ENCODE data around the gene CHD6.

DNA sequence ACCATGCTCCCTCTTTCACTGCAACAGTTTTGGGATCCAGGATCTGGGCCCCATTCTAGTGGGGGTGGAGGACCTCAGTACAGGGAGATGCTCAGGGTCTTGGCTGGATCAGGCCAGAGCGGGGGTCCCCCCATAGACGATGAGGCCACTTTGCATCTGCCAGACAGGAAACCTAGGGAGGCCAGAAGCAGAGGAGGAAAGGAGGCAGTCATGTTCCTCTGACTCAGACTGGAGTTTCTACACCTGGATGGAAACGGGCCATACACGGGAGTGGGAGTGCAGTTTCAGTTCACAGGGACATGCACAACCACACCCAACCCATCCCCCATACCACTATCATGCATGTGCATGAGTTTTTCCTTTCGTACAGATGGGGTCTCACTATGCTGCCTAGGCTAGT lies 248.0 kb downstream of the CHD6 start:
- TF ChIP-seq EZH2 (IDR thresholded peaks at IDR 0.05; ENCODE audit: borderline replicate concordance, low read depth, low read length, poor library complexity, severe bottlenecking) = no peak
- TF ChIP-seq, protein P1, sequence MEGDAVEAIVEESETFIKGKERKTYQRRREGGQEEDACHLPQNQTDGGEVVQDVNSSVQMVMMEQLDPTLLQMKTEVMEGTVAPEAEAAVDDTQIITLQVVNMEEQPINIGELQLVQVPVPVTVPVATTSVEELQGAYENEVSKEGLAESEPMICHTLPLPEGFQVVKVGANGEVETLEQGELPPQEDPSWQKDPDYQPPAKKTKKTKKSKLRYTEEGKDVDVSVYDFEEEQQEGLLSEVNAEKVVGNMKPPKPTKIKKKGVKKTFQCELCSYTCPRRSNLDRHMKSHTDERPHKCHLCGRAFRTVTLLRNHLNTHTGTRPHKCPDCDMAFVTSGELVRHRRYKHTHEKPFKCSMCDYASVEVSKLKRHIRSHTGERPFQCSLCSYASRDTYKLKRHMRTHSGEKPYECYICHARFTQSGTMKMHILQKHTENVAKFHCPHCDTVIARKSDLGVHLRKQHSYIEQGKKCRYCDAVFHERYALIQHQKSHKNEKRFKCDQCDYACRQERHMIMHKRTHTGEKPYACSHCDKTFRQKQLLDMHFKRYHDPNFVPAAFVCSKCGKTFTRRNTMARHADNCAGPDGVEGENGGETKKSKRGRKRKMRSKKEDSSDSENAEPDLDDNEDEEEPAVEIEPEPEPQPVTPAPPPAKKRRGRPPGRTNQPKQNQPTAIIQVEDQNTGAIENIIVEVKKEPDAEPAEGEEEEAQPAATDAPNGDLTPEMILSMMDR (conservative IDR thresholded peaks at IDR 0.05; ENCODE audit: low read depth, low read length) = no peak

Data from A673 (cell line).